Thyroid gland (tissue), 4 donors: ENCODE measurements around the gene SMIM41.

Experiments
- POLR2A ChIP-seq, 2 donors: fragments of 450-650 bp; IDR thresholded peaks; one replicate each; pipeline ENCODE4 v1.6.1; 2017; ENCODE audit warnings: antibody characterized with exemption in 2 of 2, mild to moderate bottlenecking in 2 of 2, moderate library complexity in 1 of 2
- TF ChIP-seq, protein P1 (sequence below), 6 experiments: fragments of 200-600 bp in 3 of 6; fragments of 450-650 bp in 3 of 6; sonication (generic) in 3 of 6; IDR thresholded peaks; one replicate each; pipeline ENCODE4 v1.5.1; 2016 to 2019; ENCODE audit warnings: antibody characterized with exemption in 6 of 6, mild to moderate bottlenecking in 2 of 6, inconsistent platforms in 1 of 6, moderate library complexity in 1 of 6

- TF ChIP-seq, protein P1, sequence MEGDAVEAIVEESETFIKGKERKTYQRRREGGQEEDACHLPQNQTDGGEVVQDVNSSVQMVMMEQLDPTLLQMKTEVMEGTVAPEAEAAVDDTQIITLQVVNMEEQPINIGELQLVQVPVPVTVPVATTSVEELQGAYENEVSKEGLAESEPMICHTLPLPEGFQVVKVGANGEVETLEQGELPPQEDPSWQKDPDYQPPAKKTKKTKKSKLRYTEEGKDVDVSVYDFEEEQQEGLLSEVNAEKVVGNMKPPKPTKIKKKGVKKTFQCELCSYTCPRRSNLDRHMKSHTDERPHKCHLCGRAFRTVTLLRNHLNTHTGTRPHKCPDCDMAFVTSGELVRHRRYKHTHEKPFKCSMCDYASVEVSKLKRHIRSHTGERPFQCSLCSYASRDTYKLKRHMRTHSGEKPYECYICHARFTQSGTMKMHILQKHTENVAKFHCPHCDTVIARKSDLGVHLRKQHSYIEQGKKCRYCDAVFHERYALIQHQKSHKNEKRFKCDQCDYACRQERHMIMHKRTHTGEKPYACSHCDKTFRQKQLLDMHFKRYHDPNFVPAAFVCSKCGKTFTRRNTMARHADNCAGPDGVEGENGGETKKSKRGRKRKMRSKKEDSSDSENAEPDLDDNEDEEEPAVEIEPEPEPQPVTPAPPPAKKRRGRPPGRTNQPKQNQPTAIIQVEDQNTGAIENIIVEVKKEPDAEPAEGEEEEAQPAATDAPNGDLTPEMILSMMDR (IDR thresholded peaks at IDR 0.05) = no peak
- no peak for TF ChIP-seq POLR2A (IDR thresholded peaks at IDR 0.05)
Measured at GRCh38 chr12:52049286-52049685, 30.2 kb upstream of the SMIM41 start.
